Upper lobe of right lung (tissue), 1 donor: ENCODE results near the gene GATAD2A. TPM values are rescaled to one million over a fixed set of nuclear protein-coding genes. Genes with fewer than 3 reads are reported as not detected.

Experiments used
- ATAC-seq: fragments of 200-7000 bp; cut with Tn5 transposase; one replicate; pipeline ENCODE4 v1.9.1; 2020; ENCODE audit warnings: mild to moderate bottlenecking, moderate library complexity
- DNase-seq: peaks from one replicate; pipeline ENCODE4 v3.0.0-alpha.2; 2020
- H3K27ac ChIP-seq: fragments of 200-600 bp; one replicate; pipeline ENCODE4 v1.8.0; 2022
- H3K27me3 ChIP-seq: fragments of 200-600 bp; one replicate; pipeline ENCODE4 v1.8.0; 2022; ENCODE audit warnings: mild to moderate bottlenecking
- H3K36me3 ChIP-seq: fragments of 200-600 bp; one replicate; pipeline ENCODE4 v1.8.0; 2022
- H3K4me1 ChIP-seq: fragments of 200-600 bp; one replicate; pipeline ENCODE4 v1.8.0; 2022
- H3K4me3 ChIP-seq: fragments of 200-600 bp; one replicate; pipeline ENCODE4 v1.8.0; 2022; ENCODE audit warnings: mild to moderate bottlenecking
- H3K9me3 ChIP-seq: fragments of 200-600 bp; one replicate; pipeline ENCODE4 v1.8.0; 2022
- CTCF ChIP-seq: fragments of 200-600 bp; IDR thresholded peaks from one replicate; pipeline ENCODE4 v1.8.0; 2022; ENCODE audit warnings: antibody characterized with exemption
- intact Hi-C: fragments of 100-400 bp; cut with DNase I; formaldehyde crosslinking; loops from one replicate; pipeline ENCODE4 v1.11.0; 2022
- total RNA-seq: library from RNA; stranded (reverse); fragmentation: NEBNext Ultra II Directional; extraction: Animal tissue kit (Norgen Biotek cat#: 25700); gene quantifications from one replicate; pipeline ENCODE4 v1.2.1, GENCODE V29; 2021
- donor health status: DM: no; HTN: yes; CAD: no; lungs with severe emphysema.

GATAD2A gene
- total RNA-seq, 1 donor from 2014 or later: 85.8 TPM

DNA sequence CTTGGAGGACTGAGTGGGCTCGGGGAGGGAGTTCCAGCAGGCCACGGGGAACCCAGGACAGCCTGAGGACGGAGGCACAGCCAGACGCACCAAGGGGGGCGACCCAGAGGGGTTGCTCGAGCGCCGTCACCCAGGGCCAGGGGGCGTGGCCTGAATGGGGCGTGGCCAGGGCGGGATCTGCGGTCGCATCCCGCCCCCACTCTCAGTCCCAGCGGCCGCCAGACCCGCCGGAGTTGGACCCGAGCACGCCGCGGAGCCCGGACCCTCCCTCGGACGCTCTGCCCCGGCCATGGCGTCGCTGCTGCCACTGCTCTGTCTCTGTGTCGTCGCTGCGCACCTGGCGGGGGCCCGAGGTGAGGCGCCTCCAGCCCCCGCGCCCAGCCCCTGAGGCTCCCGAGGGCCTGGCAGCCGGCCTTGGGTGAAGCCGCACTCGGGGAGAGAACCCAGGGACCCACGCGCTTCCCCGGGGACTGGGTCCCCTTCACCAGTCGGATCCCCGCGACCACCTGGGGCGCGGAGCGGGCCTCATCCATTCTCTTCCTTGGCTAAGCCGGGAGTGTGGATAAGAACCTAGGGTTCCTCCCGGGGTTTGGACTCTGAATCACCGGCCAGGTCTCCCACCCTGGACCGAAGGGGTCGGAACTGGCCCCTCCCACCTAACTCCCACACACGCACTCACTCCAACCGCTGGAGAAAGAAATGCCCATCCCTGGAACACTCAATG is 132.7 kb downstream of the GATAD2A start, which contains the start of gene CILP2:
Gene CILP2 (plus strand): TSS at position 205 of the 724 bp plus-strand sequence. CDS start 85 bp downstream, at position 290.
- peaks cover 11% of the 10 kb centered on the region for H3K4me1 ChIP-seq
- H3K27me3 ChIP-seq: peaks cover 52% of the 10 kb centered on the region
- ATAC-seq (peak; percentile 18), DNase-seq (no peak)
- H3K9me3 ChIP-seq: no peaks in the 10 kb centered on the region
- H3K4me3 ChIP-seq: peak within 1 kb of the TSS; percentile 19
- intact Hi-C loops: loop anchor here (10.0 kb wide), 1 partner anchor 417 kb away; no protein-coding TSS in a partner anchor
- no peak within 1 kb of the TSS for H3K27ac ChIP-seq
- no peak for TF ChIP-seq CTCF
- no peaks in the 10 kb centered on the region for H3K36me3 ChIP-seq

DNA sequence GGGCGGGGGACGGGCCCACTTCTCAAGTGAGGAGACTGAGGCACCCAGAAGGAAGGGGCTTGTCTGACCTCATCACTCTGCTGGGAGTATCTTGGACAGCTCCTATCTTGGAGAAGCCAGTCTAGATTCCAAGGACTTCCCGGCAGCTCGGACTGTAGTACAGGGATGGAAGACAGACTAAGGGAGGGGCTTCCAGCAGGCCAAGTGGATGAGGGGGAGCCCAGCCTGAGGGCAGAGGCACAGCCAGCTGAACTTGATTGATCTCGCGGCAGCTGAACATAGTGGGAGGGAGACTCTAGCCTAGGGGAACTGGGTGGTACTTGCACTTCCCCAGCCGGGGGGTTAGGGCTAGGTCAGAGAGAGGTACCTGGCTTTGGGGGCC is 133.3 kb downstream of the GATAD2A start:
- ATAC-seq: no peak
- Histone ChIP-seq H3K9me3 (no peaks in the 10 kb centered on the region), H3K36me3 (no peaks in the 10 kb centered on the region), H3K27me3 (peaks cover 52% of the 10 kb centered on the region), H3K4me3 (no peak overlapping the region), H3K27ac (no peak overlapping the region), H3K4me1 (peaks cover 11% of the 10 kb centered on the region)
- intact Hi-C loops: loop anchor here (10.0 kb wide), 1 partner anchor 416 kb away; no protein-coding TSS in a partner anchor
- DNase-seq: no peak
- TF ChIP-seq CTCF: no peak

GRCh38 chr19:19539698-19540063 is 134.2 kb downstream of the GATAD2A start:
- Histone ChIP-seq H3K36me3 (no peaks in the 10 kb centered on the region), H3K9me3 (no peaks in the 10 kb centered on the region), H3K4me3 (no peak overlapping the region), H3K27me3 (peaks cover 52% of the 10 kb centered on the region), H3K27ac (no peak overlapping the region), H3K4me1 (peaks cover 11% of the 10 kb centered on the region)
- TF ChIP-seq CTCF: no peak
- DNase-seq (no peak), ATAC-seq (no peak)
- intact Hi-C loops: loop anchor here (10.0 kb wide), 1 partner anchor 415 kb away; no protein-coding TSS in a partner anchor

DNA sequence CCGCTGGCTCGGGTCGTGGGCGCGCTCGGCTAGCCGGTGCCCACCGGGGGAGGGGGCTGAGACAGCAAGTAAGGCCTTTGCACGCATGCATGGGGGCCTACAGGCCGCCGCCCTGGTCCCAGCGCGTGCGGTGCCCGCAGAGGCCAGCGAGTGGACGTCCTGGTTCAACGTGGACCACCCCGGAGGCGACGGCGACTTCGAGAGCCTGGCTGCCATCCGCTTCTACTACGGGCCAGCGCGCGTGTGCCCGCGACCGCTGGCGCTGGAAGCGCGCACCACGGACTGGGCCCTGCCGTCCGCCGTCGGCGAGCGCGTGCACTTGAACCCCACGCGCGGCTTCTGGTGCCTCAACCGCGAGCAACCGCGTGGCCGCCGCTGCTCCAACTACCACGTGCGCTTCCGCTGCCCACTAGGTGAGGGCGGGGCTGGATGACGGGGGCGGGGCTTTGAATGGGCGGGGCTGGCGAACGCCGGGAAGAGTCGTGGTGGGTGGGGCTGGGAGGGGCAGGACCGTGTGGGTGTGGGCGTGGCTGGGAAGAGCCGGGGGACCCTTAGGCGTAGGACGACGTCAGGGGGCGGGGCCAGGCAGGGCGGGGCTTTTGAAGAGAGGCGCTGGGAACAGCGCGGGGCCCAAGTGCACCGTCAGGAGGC is 134.7 kb downstream of the GATAD2A start:
- intact Hi-C loops: no loop called here
- Histone ChIP-seq H3K4me3 (no peak overlapping the region), H3K27ac (no peak overlapping the region), H3K27me3 (peaks cover 52% of the 10 kb centered on the region), H3K4me1 (peaks cover 11% of the 10 kb centered on the region), H3K9me3 (no peaks in the 10 kb centered on the region), H3K36me3 (no peaks in the 10 kb centered on the region)
- DNase-seq: peak; percentile 84
- TF ChIP-seq CTCF: no peak
- peak; percentile 52 for ATAC-seq

DNA sequence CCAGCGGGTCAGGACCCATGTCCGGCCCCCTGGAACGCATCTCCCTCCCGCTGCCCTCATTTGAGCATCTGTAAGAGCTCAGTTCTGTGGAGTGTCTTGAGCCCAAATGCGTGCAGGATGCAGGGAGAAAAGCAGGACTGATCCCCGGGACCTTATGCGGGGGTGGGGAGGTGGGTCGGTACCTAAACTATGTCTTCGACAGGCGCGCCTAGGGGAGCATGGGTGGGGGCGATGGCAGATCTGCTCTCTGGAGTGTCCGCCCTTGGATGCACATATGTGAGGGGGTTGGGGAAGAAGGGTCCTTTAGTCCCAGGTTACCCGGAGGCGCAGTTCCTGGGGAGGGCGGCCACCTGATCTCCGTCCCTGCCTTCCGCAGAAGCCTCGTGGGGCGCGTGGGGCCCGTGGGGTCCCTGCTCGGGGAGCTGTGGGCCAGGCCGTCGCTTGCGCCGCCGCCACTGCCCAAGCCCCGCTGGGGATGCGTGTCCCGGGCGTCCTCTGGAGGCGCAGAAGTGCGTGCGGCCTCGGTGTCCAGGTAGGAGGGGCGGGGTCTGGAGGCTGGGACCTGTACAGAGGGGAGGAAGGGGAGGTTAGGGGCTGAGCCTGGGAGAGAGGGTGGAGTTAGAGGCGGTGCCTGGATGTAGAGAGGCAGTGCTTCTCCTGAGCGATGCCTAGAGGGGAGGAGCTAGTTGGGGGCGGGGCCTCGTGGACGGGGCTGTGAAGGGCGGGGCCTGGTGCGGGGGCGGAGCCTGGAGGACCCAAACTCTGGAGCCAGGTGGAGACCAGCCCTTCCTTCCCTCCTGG is 135.4 kb downstream of the GATAD2A start:
- TF ChIP-seq CTCF: no peak
- Histone ChIP-seq H3K9me3 (no peaks in the 10 kb centered on the region), H3K4me3 (peak overlapping the region; percentile 19), H3K4me1 (peaks cover 11% of the 10 kb centered on the region), H3K27ac (no peak overlapping the region), H3K27me3 (peaks cover 52% of the 10 kb centered on the region), H3K36me3 (no peaks in the 10 kb centered on the region)
- DNase-seq (peak; percentile 76), ATAC-seq (peak; percentile 48)
- intact Hi-C loops: no loop called here
